ENCODE measurements around the gene ZFP64. TPM values are rescaled to one million over a fixed set of nuclear protein-coding genes. Genes with fewer than 3 reads are reported as not detected.
"Not testable (repeated sequence)": the region's sequence is repeated elsewhere in the genome, so short reads cannot be mapped to it uniquely, and the experiment has no call there.

ZFP64 gene
- total RNA-seq, 2 donors from 2014 or later = 9.2 to 13.8 TPM

- H3K36me3 Mint-ChIP-seq = peaks cover 12% of the 10 kb centered on the region
- no peaks in the 10 kb centered on the region for H3K9me3 Mint-ChIP-seq
- H3K27ac Mint-ChIP-seq = no peak overlapping the region
- H3K4me3 Mint-ChIP-seq = no peak overlapping the region
- peaks cover 23 to 43% of the 10 kb centered on the region in 2 donors for H3K27me3 Mint-ChIP-seq
- H3K4me1 Mint-ChIP-seq (ENCODE audit: low read depth in 2 of 2) = no peaks in the 10 kb centered on the region
- ATAC-seq (no peak), DNase-seq (ENCODE audit: low spot score) (no peak)
These were observed 26.3 kb upstream of the ZFP64 start for GRCh38 chr20:52217689-52218395.

DNA sequence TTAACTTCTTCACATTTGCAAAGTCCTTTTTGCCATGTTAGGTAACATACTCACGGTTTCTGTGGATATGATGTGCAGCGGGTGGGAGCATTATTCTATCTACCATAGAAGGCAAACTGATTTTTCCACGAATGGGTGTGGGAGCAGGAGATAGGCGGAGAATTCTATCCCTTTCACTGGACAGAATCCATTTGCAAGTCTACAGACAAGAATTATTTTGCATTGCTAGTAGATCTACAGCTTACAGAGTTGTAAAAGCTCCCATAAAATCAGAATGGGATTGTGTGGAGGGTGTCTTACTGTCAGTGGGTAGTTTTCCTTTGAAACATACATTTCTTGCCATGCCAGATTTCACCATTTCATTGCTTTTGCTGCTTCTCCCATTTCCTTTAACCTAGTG, 22.4 kb upstream of the ZFP64 start:
- ATAC-seq (no peak), DNase-seq (ENCODE audit: low spot score) (no peak)
- H3K4me1 Mint-ChIP-seq (ENCODE audit: low read depth in 2 of 2) = no peaks in the 10 kb centered on the region
- no peak overlapping the region for H3K4me3 Mint-ChIP-seq
- H3K36me3 Mint-ChIP-seq = peaks cover 11% of the 10 kb centered on the region
- H3K27ac Mint-ChIP-seq = no peak overlapping the region
- H3K9me3 Mint-ChIP-seq = no peaks in the 10 kb centered on the region
- peaks cover 20 to 62% of the 10 kb centered on the region in 2 donors for H3K27me3 Mint-ChIP-seq

- no peaks in the 10 kb centered on the region for H3K9me3 Mint-ChIP-seq
- ATAC-seq = no peak
- DNase-seq (ENCODE audit: low spot score) = no peak
These were observed 21.4 kb upstream of the ZFP64 start for GRCh38 chr20:52212943-52213342.

DNA sequence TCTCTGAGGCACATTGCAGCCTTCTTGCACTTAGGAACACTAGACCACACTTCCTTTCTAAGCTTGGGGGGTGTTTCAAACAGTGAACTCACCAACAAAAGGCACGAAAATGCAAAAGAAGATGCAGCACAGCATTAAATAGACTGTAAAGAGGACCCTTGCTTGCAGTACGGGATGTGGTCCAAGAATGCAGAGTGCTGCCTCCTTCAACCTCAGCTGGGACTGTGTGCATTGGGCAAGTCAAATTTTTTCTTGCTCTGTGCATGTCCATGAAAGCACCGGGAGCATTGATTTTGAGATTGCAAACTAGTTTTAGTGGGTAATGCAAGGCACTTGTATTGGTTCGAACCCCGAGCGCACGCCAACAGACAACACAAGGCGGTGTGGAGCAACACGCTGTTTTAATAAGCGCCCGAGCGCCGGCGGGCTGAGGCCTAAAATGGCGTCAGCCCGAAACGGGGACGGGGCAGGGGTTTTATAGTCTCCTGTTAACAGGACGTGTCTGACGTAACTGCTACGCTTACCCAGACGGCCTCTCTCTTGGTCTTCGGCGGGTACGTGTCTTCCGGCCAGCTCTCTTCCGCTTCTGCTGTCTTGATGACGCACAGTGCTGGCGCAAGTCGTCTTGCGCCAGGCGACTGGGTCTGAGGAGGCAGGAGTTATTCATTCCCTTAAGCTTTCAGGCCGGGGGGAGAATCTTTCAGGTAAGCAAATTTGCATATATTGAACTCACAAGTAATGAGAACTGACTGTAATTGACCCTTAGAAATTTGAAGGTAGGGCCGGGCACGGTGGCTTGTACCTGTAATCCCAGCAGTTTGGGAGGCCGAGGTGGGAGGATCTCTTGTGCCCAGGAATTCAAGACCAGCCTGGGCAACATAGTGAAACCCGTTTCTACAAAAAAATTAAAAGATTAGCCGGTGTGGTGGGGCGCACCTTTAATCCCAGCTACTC, 18.7 kb upstream of the ZFP64 start:
- peaks cover 19 to 46% of the 10 kb centered on the region in 2 donors for H3K27me3 Mint-ChIP-seq
- no peak overlapping the region for H3K4me3 Mint-ChIP-seq
- H3K4me1 Mint-ChIP-seq (ENCODE audit: low read depth in 2 of 2) = no peaks in the 10 kb centered on the region
- no peaks in the 10 kb centered on the region for H3K9me3 Mint-ChIP-seq
- H3K36me3 Mint-ChIP-seq = peaks cover 6% of the 10 kb centered on the region
- DNase-seq (ENCODE audit: low spot score) (no peak), ATAC-seq (no peak)
- H3K27ac Mint-ChIP-seq = no peak overlapping the region

More at GRCh38 chr20:52212943-52213342, 21.4 kb upstream of the ZFP64 start:
- Mint-ChIP-seq H3K27me3 (peaks cover 22 to 61% of the 10 kb centered on the region in 2 donors), H3K4me1 (ENCODE audit: low read depth in 2 of 2) (no peaks in the 10 kb centered on the region), H3K36me3 (peaks cover 11% of the 10 kb centered on the region), H3K27ac (no peak overlapping the region), H3K4me3 (no peak overlapping the region)

GRCh38 chr20:52209154-52209571, 17.6 kb upstream of the ZFP64 start:
- Mint-ChIP-seq H3K4me1 (ENCODE audit: low read depth in 2 of 2) (no peaks in the 10 kb centered on the region), H3K9me3 (no peaks in the 10 kb centered on the region), H3K27ac (no peak overlapping the region), H3K27me3 (peaks cover 17 to 40% of the 10 kb centered on the region in 2 donors), H3K4me3 (no peak overlapping the region), H3K36me3 (peaks cover 6% of the 10 kb centered on the region)
- DNase-seq (ENCODE audit: low spot score) = no peak
- ATAC-seq = no peak

GRCh38 chr20:52207020-52207810, 15.6 kb upstream of the ZFP64 start:
- Mint-ChIP-seq H3K9me3 (no peaks in the 10 kb centered on the region), H3K27ac (no peak overlapping the region), H3K4me1 (ENCODE audit: low read depth in 2 of 2) (no peaks in the 10 kb centered on the region), H3K27me3 (peaks cover 7 to 24% of the 10 kb centered on the region in 2 donors), H3K4me3 (no peak overlapping the region), H3K36me3 (peaks cover 6% of the 10 kb centered on the region)
- no peak for ATAC-seq
- DNase-seq (ENCODE audit: low spot score) = no peak

DNA sequence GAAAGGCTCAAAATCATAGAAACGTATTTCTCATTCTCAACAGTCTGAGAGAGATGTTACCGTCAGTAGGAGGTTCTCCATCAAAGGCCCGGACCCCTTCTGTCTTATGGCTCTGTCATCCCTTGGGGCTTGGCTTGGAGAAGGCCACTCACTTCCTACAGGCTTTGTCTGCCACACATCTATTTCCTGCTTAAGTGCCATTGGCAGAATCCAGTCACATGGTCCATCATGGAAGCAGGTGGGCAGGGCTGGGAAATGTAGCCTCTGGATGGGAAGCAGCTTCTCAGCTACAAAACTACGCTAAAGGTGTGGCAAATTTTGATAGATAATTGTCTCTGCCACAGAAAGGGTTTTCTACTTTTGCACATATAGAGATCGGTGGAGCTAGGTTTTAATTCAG, 12.6 kb upstream of the ZFP64 start:
- H3K4me3 Mint-ChIP-seq = no peak overlapping the region
- H3K27ac Mint-ChIP-seq = no peak overlapping the region
- no peak for DNase-seq (ENCODE audit: low spot score)
- no peaks in the 10 kb centered on the region for H3K9me3 Mint-ChIP-seq
- H3K36me3 Mint-ChIP-seq = no peaks in the 10 kb centered on the region
- no peaks in the 10 kb centered on the region for H3K4me1 Mint-ChIP-seq (ENCODE audit: low read depth in 2 of 2)
- no peak for ATAC-seq
- H3K27me3 Mint-ChIP-seq = peaks cover 7 to 11% of the 10 kb centered on the region in 2 donors

- ATAC-seq = no peak
- Mint-ChIP-seq H3K4me1 (ENCODE audit: low read depth in 2 of 2) (no peaks in the 10 kb centered on the region), H3K4me3 (no peak overlapping the region), H3K27ac (no peak overlapping the region), H3K9me3 (no peaks in the 10 kb centered on the region), H3K36me3 (no peaks in the 10 kb centered on the region), H3K27me3 (no peaks in the 10 kb centered on the region)
- no peak for DNase-seq (ENCODE audit: low spot score)
These were observed 9.8 kb upstream of the ZFP64 start for GRCh38 chr20:52201395-52201794.

- Mint-ChIP-seq H3K4me1 (ENCODE audit: low read depth in 2 of 2) (no peaks in the 10 kb centered on the region), H3K4me3 (no peak overlapping the region), H3K36me3 (no peaks in the 10 kb centered on the region), H3K27ac (no peak overlapping the region), H3K27me3 (no peaks in the 10 kb centered on the region), H3K9me3 (no peaks in the 10 kb centered on the region)
- no peak for ATAC-seq
- no peak for DNase-seq (ENCODE audit: low spot score)
These were observed 9.3 kb upstream of the ZFP64 start for GRCh38 chr20:52200870-52201269.

DNA sequence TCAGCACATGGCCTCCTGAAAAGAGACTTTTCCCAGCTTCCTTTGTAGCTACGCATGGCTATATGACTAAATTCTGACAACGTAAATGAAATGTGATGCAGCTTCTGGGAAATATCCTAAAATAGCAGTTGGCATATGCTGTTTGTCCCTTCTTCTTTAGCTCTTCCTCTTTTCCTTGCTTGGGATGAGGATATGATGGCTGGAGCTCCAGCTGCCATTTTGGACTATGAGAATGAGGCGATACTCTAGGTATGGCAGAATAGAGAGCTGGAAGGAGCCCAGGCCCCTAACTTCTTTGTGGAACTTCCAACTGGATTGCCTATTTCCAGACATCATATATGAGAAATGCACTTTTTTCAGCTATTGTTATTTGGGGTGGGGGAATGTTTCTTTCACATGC, 5.3 kb upstream of the ZFP64 start:
- no peaks in the 10 kb centered on the region for H3K27me3 Mint-ChIP-seq
- no peaks in the 10 kb centered on the region for H3K9me3 Mint-ChIP-seq
- DNase-seq (ENCODE audit: low spot score) (no peak), ATAC-seq (no peak)
- no peaks in the 10 kb centered on the region for H3K36me3 Mint-ChIP-seq
- H3K4me3 Mint-ChIP-seq = no peak overlapping the region
- H3K27ac Mint-ChIP-seq = no peak overlapping the region
- H3K4me1 Mint-ChIP-seq (ENCODE audit: low read depth in 2 of 2) = peaks cover 6 to 10% of the 10 kb centered on the region in 2 donors

DNA sequence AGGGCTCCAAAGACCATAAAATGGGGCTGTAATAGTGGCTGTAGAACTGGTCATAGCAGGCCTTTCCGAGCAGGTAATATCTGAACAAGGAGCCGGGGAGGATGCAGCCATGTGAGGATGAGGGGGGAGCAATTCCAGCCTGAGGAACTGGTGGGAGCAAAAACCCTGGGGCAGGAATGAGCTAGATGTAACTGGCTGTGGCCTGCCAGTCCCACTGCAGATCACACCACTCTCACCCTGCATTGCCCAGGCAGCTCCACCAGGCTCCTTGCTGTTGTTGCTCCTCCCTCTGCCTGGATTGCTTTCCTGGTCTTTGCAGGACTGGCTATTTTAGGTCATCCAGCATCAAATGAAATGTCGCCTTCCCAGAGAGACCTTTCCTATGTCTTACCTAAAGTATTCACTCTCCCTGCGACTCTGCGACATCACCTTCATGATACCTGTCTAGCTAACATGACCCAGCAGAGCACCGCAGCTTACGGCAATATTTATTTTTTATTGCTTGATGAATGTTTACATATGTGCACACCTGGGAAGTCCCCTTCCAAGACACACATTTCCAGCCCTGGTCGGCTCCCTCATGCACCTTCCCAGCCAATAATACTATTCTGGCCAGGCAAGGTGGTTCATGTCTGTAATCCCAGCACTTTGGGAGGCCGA, 2.4 kb upstream of the ZFP64 start:
- no peaks in the 10 kb centered on the region for H3K36me3 Mint-ChIP-seq
- DNase-seq (ENCODE audit: low spot score) = no peak
- ATAC-seq = no peak

GRCh38 chr20:52193133-52193532, 1.6 kb upstream of the ZFP64 start:
- Mint-ChIP-seq H3K9me3 (no peaks in the 10 kb centered on the region), H3K27ac (peak overlapping the region; percentile 59 to 83), H3K4me3 (peak overlapping the region; percentile 87), H3K4me1 (ENCODE audit: low read depth in 2 of 2) (peaks cover 10 to 15% of the 10 kb centered on the region in 2 donors), H3K36me3 (no peaks in the 10 kb centered on the region), H3K27me3 (no peaks in the 10 kb centered on the region)
- no peak for DNase-seq (ENCODE audit: low spot score)
- no peak for ATAC-seq

More for the DNA sequence above, 2.4 kb upstream of the ZFP64 start:
- H3K4me3 Mint-ChIP-seq = no peak overlapping the region
- no peaks in the 10 kb centered on the region for H3K27me3 Mint-ChIP-seq
- H3K27ac Mint-ChIP-seq = no peak overlapping the region
- H3K4me1 Mint-ChIP-seq (ENCODE audit: low read depth in 2 of 2) = peaks cover 10 to 15% of the 10 kb centered on the region in 2 donors
- no peaks in the 10 kb centered on the region for H3K9me3 Mint-ChIP-seq

- DNase-seq (ENCODE audit: low spot score); ATAC-seq; H3K27me3 Mint-ChIP-seq; H3K36me3 Mint-ChIP-seq; H3K9me3 Mint-ChIP-seq: not testable (repeated sequence)
- Mint-ChIP-seq H3K4me1 (ENCODE audit: low read depth in 2 of 2) (peaks cover 10 to 15% of the 10 kb centered on the region in 2 donors), H3K27ac (peak overlapping the region; percentile 59 to 83), H3K4me3 (peak overlapping the region; percentile 87)
These were observed 1.1 kb upstream of the ZFP64 start for GRCh38 chr20:52192719-52193007.

Data from natural killer cell treated with Interleukin-12 subunit alpha and Interleukin-12 subunit beta and Interleukin-15 and Interleukin-18, amount 100 ng/mL, for 72 hours (primary cell).